Spleen (tissue), 7 donors: ENCODE measurements around the gene CEACAM5.

ENCODE experiments used
- POLR2A ChIP-seq, 3 donors: fragments of 450-650 bp; IDR thresholded peaks; one replicate each; pipeline ENCODE4 v1.5.1; 2017; ENCODE audit warnings: antibody characterized with exemption in 3 of 3, mild to moderate bottlenecking in 1 of 3
- POLR2AphosphoS5 ChIP-seq, 3 donors: sonication (generic); formaldehyde crosslinking; IDR thresholded peaks; one replicate each; pipeline ENCODE4 v1.5.1; 2017; ENCODE audit warnings: antibody characterized with exemption in 3 of 3
- TF ChIP-seq, protein P1 (sequence below), 11 experiments: fragments of 200-600 bp in 7 of 11; fragments of 450-650 bp in 4 of 11; sonication (generic) in 4 of 11; IDR thresholded peaks in 8 of 11; conservative IDR thresholded peaks in 3 of 11; 1 replicate in 7 of 11; 2 replicates in 4 of 11; pipeline versions ENCODE4 v1.4.0 to v1.8.0; 2016 to 2021; ENCODE audit warnings: antibody characterized with exemption in 11 of 11, inconsistent platforms in 4 of 11, mild to moderate bottlenecking in 1 of 11
- donor health status: DM: no; HTN: no; CAD: no; lungs with moderate emphysema.
- donor health status: DM: no; HTN: no; CAD: no.
- donor health status: DM: no; HTN: no; CAD: no.

DNA sequence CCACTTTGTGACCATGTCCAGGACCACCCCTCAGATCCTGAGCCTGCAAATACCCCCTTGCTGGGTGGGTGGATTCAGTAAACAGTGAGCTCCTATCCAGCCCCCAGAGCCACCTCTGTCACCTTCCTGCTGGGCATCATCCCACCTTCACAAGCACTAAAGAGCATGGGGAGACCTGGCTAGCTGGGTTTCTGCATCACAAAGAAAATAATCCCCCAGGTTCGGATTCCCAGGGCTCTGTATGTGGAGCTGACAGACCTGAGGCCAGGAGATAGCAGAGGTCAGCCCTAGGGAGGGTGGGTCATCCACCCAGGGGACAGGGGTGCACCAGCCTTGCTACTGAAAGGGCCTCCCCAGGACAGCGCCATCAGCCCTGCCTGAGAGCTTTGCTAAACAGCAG is 12.7 kb upstream of the CEACAM5 start:
- TF ChIP-seq POLR2AphosphoS5 (IDR thresholded peaks at IDR 0.05) (no peak), POLR2A (IDR thresholded peaks at IDR 0.05) (no peak)
- TF ChIP-seq, protein P1, sequence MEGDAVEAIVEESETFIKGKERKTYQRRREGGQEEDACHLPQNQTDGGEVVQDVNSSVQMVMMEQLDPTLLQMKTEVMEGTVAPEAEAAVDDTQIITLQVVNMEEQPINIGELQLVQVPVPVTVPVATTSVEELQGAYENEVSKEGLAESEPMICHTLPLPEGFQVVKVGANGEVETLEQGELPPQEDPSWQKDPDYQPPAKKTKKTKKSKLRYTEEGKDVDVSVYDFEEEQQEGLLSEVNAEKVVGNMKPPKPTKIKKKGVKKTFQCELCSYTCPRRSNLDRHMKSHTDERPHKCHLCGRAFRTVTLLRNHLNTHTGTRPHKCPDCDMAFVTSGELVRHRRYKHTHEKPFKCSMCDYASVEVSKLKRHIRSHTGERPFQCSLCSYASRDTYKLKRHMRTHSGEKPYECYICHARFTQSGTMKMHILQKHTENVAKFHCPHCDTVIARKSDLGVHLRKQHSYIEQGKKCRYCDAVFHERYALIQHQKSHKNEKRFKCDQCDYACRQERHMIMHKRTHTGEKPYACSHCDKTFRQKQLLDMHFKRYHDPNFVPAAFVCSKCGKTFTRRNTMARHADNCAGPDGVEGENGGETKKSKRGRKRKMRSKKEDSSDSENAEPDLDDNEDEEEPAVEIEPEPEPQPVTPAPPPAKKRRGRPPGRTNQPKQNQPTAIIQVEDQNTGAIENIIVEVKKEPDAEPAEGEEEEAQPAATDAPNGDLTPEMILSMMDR (IDR thresholded peaks at IDR 0.05 in 8 of 11, conservative IDR thresholded peaks at IDR 0.05 in 3 of 11) = no peak
